D341Med (cell line): ENCODE data around the gene PCCA.
"Not testable (repeated sequence)": the region's sequence is repeated elsewhere in the genome, so short reads cannot be mapped to it uniquely, and the experiment has no call there.

Experiments used
- DNase-seq: peaks from one replicate; pipeline ENCODE4 v3.0.0; 2012; ENCODE audit warnings: low spot score

The PCCA gene

GRCh38 chr13:100245104-100245503, 156.2 kb downstream of the PCCA start:
- DNase-seq, result no peak

DNA sequence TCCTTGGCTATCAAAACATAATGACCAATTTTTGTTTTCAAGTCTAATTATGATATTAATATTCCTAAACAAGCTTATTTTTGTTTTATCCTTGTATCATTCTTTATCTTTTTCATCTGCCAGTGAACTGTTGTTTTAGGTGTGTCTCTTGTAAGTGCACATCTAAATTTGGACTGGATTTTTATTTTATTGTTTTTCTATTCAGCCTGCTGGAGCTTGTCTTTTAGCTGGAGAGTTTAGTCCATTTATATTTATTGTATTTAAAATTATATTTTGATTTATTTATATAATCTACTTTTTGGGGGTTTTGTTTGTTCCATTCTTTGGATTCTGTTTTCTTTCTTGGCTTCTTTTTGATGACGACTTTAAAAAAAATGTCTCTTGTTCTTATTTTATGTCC, 159.0 kb downstream of the PCCA start:
- no peak for DNase-seq

DNA sequence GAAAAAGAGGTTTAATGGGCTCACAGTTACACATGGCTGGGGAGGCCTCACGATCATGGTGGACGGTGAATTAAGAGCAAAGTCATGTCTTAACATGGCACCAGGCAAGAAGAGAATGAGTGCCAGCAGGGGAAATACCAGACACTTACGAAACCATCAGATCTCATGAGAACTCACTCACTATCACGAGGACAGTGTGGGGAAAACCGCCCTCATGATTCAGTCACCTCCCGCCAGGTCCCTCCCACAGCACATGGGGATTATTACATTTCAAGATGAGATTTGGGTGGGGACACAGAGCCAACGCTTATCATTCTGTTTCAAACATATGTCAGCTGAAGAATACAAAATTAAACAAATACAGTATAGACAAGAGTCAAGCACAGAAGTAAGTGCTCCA, 165.1 kb downstream of the PCCA start:
- DNase-seq, result no peak

DNA sequence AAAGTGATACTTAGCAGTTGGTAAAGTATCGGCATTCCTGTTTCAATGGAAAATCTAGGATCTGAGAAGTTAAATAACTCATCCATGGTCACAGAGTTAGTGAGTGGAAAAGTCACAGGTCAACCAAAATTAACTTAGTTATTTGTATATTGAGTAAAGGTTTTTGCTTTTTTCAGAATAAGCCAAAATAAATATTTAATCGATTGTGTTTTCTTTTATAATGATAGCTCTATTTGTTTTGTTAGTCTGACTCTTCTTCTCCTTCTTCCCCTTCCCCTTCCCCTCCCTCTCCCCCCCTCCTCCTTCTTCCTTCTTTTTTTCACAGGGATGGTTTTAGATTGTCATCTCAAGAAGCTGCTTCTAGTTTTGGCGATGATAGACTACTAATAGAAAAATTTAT, 173.5 kb downstream of the PCCA start:
- DNase-seq, result no peak

DNA sequence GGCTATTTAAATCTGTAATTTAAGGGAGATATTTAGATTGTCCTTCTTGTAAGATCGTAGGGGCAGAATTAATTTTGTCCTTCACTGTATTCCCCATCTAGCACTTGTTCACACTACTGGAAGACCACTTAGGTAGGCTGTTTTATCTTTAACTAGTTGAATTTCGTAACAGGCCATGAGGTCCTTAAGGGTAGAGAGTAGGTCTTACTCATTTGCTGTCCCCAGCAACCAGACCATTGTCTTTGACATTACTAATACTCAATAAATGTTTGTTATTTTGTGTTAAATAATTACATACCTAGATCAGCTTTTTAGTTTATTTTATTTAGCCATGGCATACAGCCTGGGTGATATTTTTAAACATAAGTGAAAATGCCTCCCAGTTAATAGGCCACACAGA, 177.1 kb downstream of the PCCA start:
- no peak for DNase-seq

DNA sequence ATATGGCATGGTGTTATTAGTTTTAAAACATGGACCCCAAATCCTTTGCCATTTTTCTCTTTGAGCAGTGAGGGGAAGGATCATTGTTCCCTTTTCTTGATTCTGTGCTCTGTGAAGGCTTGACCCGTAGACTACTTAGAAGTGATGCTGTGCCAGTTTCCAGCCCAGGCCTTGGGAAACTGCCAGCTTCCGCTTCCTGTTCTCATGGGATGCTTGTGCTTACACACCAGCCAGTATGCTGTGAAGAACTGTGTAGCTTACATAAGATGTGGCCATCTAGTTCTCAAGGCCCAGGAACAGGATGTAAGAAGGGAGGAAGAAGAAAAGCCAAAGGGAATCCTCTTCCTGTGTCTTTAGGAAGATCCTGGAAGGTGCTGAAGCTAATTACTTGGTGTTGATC, 180.9 kb downstream of the PCCA start:
- no peak for DNase-seq

GRCh38 chr13:100273138-100273537, 184.2 kb downstream of the PCCA start:
- DNase-seq, result no peak

DNA sequence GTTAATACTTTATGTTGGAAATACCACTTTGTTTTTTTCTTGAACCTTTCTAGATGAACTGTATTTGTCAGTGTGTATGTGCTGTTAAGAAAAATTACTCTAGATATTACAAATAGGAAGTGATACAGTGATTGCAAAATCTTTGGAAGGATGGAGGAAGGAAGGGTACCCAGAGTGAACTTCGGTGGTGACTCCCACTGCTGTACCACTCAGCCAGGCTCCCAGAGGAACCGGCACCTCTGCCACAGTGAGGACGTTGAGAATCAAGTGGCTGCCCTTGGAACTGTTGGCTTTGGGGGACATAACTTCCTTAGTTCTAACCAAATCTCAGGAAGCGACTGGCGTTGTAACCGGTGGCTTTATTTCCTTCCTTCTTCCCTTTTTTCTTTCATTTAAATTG, 184.7 kb downstream of the PCCA start:
- no peak for DNase-seq

DNA sequence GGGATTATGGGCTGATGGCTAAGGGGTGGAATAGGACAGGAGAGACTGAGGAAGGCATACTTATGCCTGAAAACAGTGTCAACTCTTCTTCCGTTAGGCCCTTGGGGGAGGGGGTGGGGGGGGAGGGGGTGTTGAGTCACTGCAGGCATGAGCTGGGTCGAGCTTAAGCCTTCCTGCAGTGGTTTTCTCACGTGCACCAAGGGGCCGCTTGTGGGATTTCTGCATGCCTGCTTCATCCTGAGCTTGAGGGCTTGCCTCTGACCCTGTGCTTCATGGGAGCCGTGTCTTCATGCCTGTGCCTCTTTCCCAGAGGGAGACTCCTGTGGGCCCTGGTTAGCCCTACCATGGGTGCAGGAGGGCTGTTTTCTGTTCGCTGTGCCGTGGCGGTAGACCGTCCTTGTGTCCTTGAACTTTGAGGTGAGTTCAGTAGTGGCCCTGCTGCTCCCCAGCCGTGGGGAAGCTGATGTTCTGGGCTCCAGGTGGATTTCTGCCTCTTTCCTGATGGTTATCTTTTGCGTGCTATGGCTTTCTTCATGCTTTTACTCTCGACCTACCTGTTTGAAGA, 186.1 kb downstream of the PCCA start:
- DNase-seq, result no peak

DNA sequence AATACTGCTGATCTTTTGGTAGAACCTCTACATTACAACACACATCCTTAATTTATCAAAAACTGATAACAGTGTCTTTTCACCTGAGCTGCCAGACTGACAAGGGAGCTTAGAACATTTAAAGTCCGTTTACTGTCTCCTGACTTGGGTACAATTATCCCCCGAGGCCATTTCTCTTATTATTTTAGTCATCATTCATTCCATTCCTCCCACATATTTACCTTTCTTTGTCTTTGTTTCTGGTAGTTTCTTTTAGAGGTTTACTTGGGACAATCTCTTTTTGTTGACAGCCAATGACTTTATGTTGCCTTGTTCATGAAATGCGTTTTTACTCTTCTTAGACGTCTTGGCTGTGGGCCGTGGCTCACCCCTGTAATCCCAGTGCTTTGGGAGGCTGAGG, 186.9 kb downstream of the PCCA start:
- no peak for DNase-seq

- DNase-seq, result no peak
Observed at GRCh38 chr13:100280681-100281080, 191.8 kb downstream of the PCCA start.

DNA sequence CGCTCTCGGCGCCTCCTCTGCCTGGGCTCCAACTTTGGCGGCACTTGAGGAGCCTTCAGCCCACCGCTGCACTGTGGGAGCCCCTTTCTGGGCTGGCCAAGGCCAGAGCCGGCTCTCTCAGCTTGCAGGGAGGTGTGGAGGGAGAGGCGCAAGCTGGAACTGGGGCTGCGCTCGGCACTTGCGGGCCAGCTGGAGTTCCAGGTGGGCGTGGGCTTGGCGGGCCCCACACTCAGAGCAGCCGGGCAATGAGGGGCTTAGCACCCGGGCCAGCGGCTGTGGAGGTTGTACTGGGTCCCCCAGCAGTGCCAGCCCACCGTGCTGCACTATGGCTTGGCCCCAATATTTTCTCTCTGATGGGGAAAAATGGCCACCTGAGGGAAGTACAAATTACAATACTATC, 193.4 kb downstream of the PCCA start:
- DNase-seq, result not testable (repeated sequence)

DNA sequence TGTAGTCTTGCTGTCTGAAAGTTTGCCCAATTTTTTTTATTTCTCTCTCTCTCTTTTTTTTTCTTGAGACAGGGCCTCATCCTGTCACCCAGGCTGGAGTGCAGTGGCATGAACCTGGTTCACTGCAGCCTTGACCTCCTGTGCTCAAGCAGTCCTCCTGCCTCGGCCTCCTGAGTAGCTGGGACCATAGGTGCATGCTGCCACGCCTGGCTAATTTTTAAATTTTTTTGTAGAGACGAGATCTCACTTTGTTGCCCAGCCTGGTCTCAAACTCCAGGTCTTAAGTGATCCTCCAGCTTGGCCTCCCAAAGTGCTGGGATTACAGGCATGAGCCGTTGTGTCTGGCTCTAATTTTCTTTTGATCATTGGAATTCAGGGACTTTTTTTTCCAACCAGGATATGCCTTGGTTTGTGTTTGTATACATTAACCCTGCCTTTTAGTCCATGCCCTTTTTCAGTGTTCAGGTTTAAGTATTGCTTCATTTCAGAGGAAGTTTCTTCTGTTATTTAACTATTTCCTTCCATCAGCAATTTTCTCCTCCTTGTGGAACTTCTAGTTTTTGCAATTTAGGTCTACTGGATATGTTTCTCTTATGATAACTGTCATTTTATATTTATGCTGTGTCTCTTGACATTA, 201.4 kb downstream of the PCCA start:
- DNase-seq, result no peak

DNA sequence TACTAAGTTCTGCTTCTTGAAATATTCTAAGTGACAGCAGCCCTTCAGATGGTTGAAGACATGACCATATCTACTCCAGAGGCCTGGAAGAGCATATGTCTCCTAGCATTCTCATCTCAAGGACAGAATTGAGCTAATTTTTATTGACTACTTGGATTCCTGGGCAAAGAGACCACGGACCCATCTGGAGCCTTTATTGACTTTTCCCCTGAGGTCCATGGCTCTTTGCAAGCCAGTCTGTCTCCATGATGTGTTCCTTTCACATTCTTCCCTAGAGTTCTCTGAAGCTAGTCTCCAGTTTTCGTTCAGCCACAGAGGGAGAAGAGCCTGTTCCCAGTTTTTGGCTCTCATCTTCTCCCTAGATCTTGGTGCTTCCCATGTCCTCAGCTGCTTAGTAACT, 202.7 kb downstream of the PCCA start:
- DNase-seq, result no peak

DNA sequence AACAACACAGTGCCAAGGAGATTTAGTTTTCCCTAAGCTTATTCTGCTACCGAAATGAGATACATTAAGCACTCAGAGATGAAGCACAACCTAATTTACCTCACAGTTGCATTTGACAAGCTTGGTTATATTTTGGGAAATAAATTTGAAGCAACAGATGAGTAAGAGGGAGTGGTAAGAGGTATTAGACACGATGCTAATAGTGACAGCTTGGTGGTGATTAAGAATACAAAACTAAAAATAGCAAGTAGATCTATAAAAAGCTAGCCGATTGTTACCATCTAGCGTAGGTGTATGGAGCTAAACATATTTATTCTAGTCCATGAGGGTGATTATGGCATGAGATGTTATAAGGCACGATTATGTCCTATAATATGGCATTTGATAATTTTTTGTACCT, 208.5 kb downstream of the PCCA start:
- DNase-seq, result no peak

- no peak for DNase-seq
Observed at GRCh38 chr13:100298116-100298681, 209.3 kb downstream of the PCCA start.

DNA sequence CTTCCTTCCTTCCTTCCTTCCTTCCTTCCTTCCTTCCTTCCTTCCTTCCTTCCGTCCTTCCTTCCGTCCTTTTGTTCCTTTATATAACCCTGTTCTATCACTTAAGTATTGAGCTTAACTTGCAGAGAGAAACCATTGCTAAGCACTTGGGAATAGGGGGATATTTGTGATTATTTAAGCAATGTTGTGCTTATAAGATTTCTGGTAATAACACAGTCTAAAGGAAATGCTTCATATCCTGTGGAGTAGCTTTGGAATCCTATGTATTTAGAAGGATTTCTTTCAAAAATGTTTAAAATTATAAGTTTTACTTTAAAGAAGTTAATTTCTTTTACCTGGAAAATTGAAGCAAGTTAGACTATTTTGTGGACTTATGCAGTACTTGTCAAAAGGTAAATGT, 209.8 kb downstream of the PCCA start:
- DNase-seq, result no peak

- DNase-seq, result no peak
Observed at GRCh38 chr13:100300243-100300642, 211.3 kb downstream of the PCCA start.

- peak; percentile 64 for DNase-seq
Observed at GRCh38 chr13:100300708-100301107, 211.8 kb downstream of the PCCA start.

GRCh38 chr13:100301418-100301817, 212.5 kb downstream of the PCCA start:
- peak; percentile 40 for DNase-seq

GRCh38 chr13:100302391-100302790, 213.5 kb downstream of the PCCA start:
- DNase-seq, result no peak

- no peak for DNase-seq
Observed at GRCh38 chr13:100304229-100304628, 215.3 kb downstream of the PCCA start.

DNA sequence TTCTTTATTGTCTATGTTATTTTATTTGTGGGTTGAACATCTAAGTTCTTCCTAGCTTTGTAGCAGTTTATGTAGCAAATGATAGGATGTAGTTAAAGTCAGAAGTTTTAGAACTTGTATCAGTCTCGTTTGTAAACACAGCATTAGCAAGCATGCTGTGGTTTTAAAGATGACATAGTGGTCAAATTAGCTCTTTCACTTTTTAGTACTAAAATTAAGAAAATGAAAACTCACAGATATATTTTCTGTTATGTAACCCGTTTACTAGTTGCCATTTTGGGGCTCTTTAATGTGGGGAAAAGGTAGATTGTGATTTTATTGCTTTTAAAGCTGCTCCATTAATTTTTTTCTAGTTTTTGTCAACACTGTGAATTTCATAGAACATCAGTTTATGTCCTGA, 216.5 kb downstream of the PCCA start:
- DNase-seq, result no peak

- DNase-seq, result no peak
Observed at GRCh38 chr13:100306030-100306429, 217.1 kb downstream of the PCCA start.
